Calu3 (cell line): ENCODE results near the gene UNC13C. TPM values are rescaled to one million over a fixed set of nuclear protein-coding genes. Genes with fewer than 3 reads are reported as not detected.

ENCODE experiments used
- BruUV-seq: library from RNA; stranded (reverse); fragments of 400-500 nt; replicated peaks from 2 replicates; lab custom pipeline; 2021; lab: Mats Ljungman, UMichigan
- CTCF ChIA-PET: fragments of 300-600 bp; sonication (Branson Sonifier 250); formaldehyde crosslinking; loops from one replicate; lab custom pipeline; 2022; ENCODE audit warnings: antibody characterized with exemption; lab: Charles Lee
- DNase-seq: peaks from one replicate; pipeline ENCODE4 v3.0.0; 2022
- H3K27ac Mint-ChIP-seq: one replicate; pipeline ENCODE4 v1.8.0; 2022; ENCODE audit warnings: mixed read lengths; ENCODE audit not compliant: unreplicated experiment
- H3K27me3 Mint-ChIP-seq: one replicate; pipeline ENCODE4 v1.8.0; 2022; ENCODE audit warnings: mixed read lengths; ENCODE audit not compliant: unreplicated experiment
- H3K36me3 Mint-ChIP-seq: one replicate; pipeline ENCODE4 v1.8.0; 2022; ENCODE audit warnings: mild to moderate bottlenecking, moderate library complexity, mixed read lengths; ENCODE audit not compliant: insufficient read depth, unreplicated experiment
- H3K4me1 Mint-ChIP-seq: one replicate; pipeline ENCODE4 v1.8.0; 2022; ENCODE audit warnings: mild to moderate bottlenecking, low read depth, mixed read lengths; ENCODE audit not compliant: unreplicated experiment
- H3K4me3 Mint-ChIP-seq: one replicate; pipeline ENCODE4 v1.8.0; 2022; ENCODE audit warnings: mild to moderate bottlenecking, low read depth, moderate library complexity, mixed read lengths; ENCODE audit not compliant: unreplicated experiment
- H3K9me3 Mint-ChIP-seq: one replicate; pipeline ENCODE4 v1.8.0; 2022; ENCODE audit warnings: low read depth, mixed read lengths; ENCODE audit not compliant: unreplicated experiment
- CTCF ChIP-seq: fragments of 200-600 bp; IDR thresholded peaks from one replicate; pipeline ENCODE4 v1.8.0; 2022; ENCODE audit warnings: antibody characterized with exemption; ENCODE audit not compliant: unreplicated experiment
- intact Hi-C: fragments of 100-400 bp; cut with micrococcal nuclease; formaldehyde crosslinking; loops from one replicate; pipeline ENCODE4 v1.10.0; 2022; ENCODE audit not compliant: unreplicated experiment
- total RNA-seq: library from RNA; stranded (reverse); gene quantifications from 2 replicates; pipeline ENCODE4 v1.2.3, GENCODE V29; 2022

Gene UNC13C
- total RNA-seq, 1 experiment from 2014 or later, result 0.38 TPM

GRCh38 chr15:54187325-54187724, 209.1 kb downstream of the UNC13C start:
- no peak overlapping the region for H3K27ac Mint-ChIP-seq
- no peaks in the 10 kb centered on the region for H3K9me3 Mint-ChIP-seq
- intact Hi-C loops, result no loop called here
- H3K4me3 Mint-ChIP-seq, result no peak overlapping the region
- DNase-seq, result no peak
- no TSS peak for BruUV-seq
- TF ChIP-seq CTCF, result no peak
- no peaks in the 10 kb centered on the region for H3K27me3 Mint-ChIP-seq
- CTCF ChIA-PET, result no interaction called here
- H3K4me1 Mint-ChIP-seq, result no peaks in the 10 kb centered on the region
- H3K36me3 Mint-ChIP-seq, result no peaks in the 10 kb centered on the region

- intact Hi-C loops, result no loop called here
- no peak for TF ChIP-seq CTCF
- Mint-ChIP-seq H3K4me1 (no peaks in the 10 kb centered on the region), H3K27me3 (no peaks in the 10 kb centered on the region), H3K27ac (no peak overlapping the region), H3K9me3 (peaks cover 20% of the 10 kb centered on the region), H3K4me3 (no peak overlapping the region), H3K36me3 (no peaks in the 10 kb centered on the region)
- BruUV-seq, result no TSS peak
- CTCF ChIA-PET, result no interaction called here
- DNase-seq, result no peak
Measured at GRCh38 chr15:54197995-54198394, 219.8 kb downstream of the UNC13C start.

GRCh38 chr15:54206586-54207321, 228.5 kb downstream of the UNC13C start:
- no peak overlapping the region for H3K4me3 Mint-ChIP-seq
- no peaks in the 10 kb centered on the region for H3K27me3 Mint-ChIP-seq
- H3K36me3 Mint-ChIP-seq, result no peaks in the 10 kb centered on the region
- no peak for DNase-seq
- intact Hi-C loops, result no loop called here
- peaks cover 11% of the 10 kb centered on the region for H3K9me3 Mint-ChIP-seq
- BruUV-seq, result no TSS peak
- CTCF ChIA-PET, result no interaction called here
- no peak for TF ChIP-seq CTCF
- no peak overlapping the region for H3K27ac Mint-ChIP-seq
- no peaks in the 10 kb centered on the region for H3K4me1 Mint-ChIP-seq

- no peak overlapping the region for H3K27ac Mint-ChIP-seq
- H3K36me3 Mint-ChIP-seq, result no peaks in the 10 kb centered on the region
- DNase-seq, result no peak
- CTCF ChIA-PET, result no interaction called here
- no peaks in the 10 kb centered on the region for H3K4me1 Mint-ChIP-seq
- H3K4me3 Mint-ChIP-seq, result no peak overlapping the region
- H3K27me3 Mint-ChIP-seq, result no peaks in the 10 kb centered on the region
- peaks cover 6% of the 10 kb centered on the region for H3K9me3 Mint-ChIP-seq
- BruUV-seq, result no TSS peak
- intact Hi-C loops, result no loop called here
- TF ChIP-seq CTCF, result no peak
Measured at GRCh38 chr15:54208786-54209185, 230.5 kb downstream of the UNC13C start.
